Natural killer cell (primary cell): Measurements from ENCODE around the gene FZD4. TPM values are rescaled to one million over a fixed set of nuclear protein-coding genes. Genes with fewer than 3 reads are reported as not detected.

Experiments
- ATAC-seq, 3 donors: fragments of 150-1000 bp in 2 of 3; fragments of 200-7000 bp in 1 of 3; cut with Tn5 transposase; 1 replicate in 1 of 3; 2 replicates in 2 of 3; pipeline ENCODE4 v1.10.0; 2021; ENCODE audit warnings: mild to moderate bottlenecking in 2 of 3, moderate library complexity in 2 of 3
- DNase-seq, 2 donors: peaks; one replicate each; pipeline versions ENCODE4 v3.0.0 to v3.0.0-alpha.2; 2013 to 2021; ENCODE audit warnings: mixed read lengths in 1 of 2
- H3K27ac ChIP-seq: one replicate; pipeline ENCODE4 v1.5.1; 2013; ENCODE audit warnings: mild to moderate bottlenecking, low read length
- H3K27me3 ChIP-seq: one replicate; pipeline ENCODE4 v1.6.1; 2013; ENCODE audit warnings: low read length; ENCODE audit not compliant: control insufficient read depth, insufficient read depth
- H3K36me3 ChIP-seq: one replicate; pipeline ENCODE4 v1.6.1; 2013; ENCODE audit warnings: low read length; ENCODE audit not compliant: control insufficient read depth, insufficient read depth
- H3K4me1 ChIP-seq: one replicate; pipeline ENCODE4 v1.6.1; 2013; ENCODE audit warnings: low read length; ENCODE audit not compliant: control insufficient read depth, insufficient read depth
- H3K4me3 ChIP-seq: one replicate; pipeline ENCODE4 v1.5.1; 2013; ENCODE audit warnings: low read length
- H3K9me3 ChIP-seq: one replicate; pipeline ENCODE4 v1.6.1; 2013; ENCODE audit warnings: low read length; ENCODE audit not compliant: control insufficient read depth, insufficient read depth
- H3K27ac Mint-ChIP-seq, 2 donors: one replicate each; pipeline ENCODE4 v1.8.0; 2022; ENCODE audit warnings: mild to moderate bottlenecking in 2 of 2, mixed read lengths in 2 of 2, moderate library complexity in 1 of 2
- H3K27me3 Mint-ChIP-seq, 2 donors: one replicate each; pipeline ENCODE4 v1.8.0; 2022; ENCODE audit warnings: low read depth in 2 of 2, mixed read lengths in 2 of 2
- H3K36me3 Mint-ChIP-seq: one replicate; pipeline ENCODE4 v1.8.0; 2022; ENCODE audit warnings: mixed read lengths
- H3K4me1 Mint-ChIP-seq, 2 donors: one replicate each; pipeline ENCODE4 v1.8.0; 2022; ENCODE audit warnings: mixed read lengths in 2 of 2
- H3K4me3 Mint-ChIP-seq: one replicate; pipeline ENCODE4 v1.8.0; 2022; ENCODE audit warnings: mild to moderate bottlenecking, moderate library complexity, mixed read lengths
- H3K9me3 Mint-ChIP-seq, 2 donors: one replicate each; pipeline ENCODE4 v1.8.0; 2022; ENCODE audit warnings: mixed read lengths in 2 of 2
- CTCF ChIP-seq: fragments of 200-600 bp; IDR thresholded peaks from one replicate; pipeline ENCODE4 v1.8.0; 2022; ENCODE audit warnings: antibody characterized with exemption
- WGBS: methylation state at CpG from one replicate; pipeline ENCODE4 v1.1.7; 2013; ENCODE audit warnings: missing lambda C conversion rate; ENCODE audit not compliant: insufficient coverage; 5-methylcytosine and 5-hydroxymethylcytosine counted together
- intact Hi-C: fragments of 100-400 bp; cut with micrococcal nuclease; formaldehyde crosslinking; loops from one replicate; pipeline ENCODE4 v1.14.2; 2022
- total RNA-seq, 4 donors: library from RNA; stranded (reverse); fragments of 120-200 nt in 1 of 4; gene quantifications; one replicate each; pipeline versions ENCODE4 v1.2.3 to v1.2.4, GENCODE V29; 2013 to 2022

The FZD4 gene
- total RNA-seq, 3 donors from 2014 or later (not counting 1 experiment from before 2014, with no cell fraction given) = 0.02 to 0.11 (median 0.05) TPM

GRCh38 chr11:86922225-86922624 lies 33.0 kb downstream of the FZD4 start:
- no peaks in the 10 kb centered on the region for H3K36me3 ChIP-seq
- no peaks in the 10 kb centered on the region for H3K27me3 ChIP-seq
- no peak for TF ChIP-seq CTCF
- WGBS = 100% methylated on average over 1 of the region's 1 CpG
- Mint-ChIP-seq H3K36me3 (no peaks in the 10 kb centered on the region), H3K27me3 (no peaks in the 10 kb centered on the region), H3K4me3 (no peak overlapping the region), H3K27ac (no peak overlapping the region), H3K9me3 (no peaks in the 10 kb centered on the region), H3K4me1 (peaks cover 5 to 8% of the 10 kb centered on the region in 2 donors)
- intact Hi-C loops = no loop called here
- ATAC-seq = no peak
- DNase-seq = no peak
- H3K4me1 ChIP-seq = no peaks in the 10 kb centered on the region
- no peaks in the 10 kb centered on the region for H3K9me3 ChIP-seq
- no peak overlapping the region for H3K4me3 ChIP-seq
- H3K27ac ChIP-seq = no peak overlapping the region

DNA sequence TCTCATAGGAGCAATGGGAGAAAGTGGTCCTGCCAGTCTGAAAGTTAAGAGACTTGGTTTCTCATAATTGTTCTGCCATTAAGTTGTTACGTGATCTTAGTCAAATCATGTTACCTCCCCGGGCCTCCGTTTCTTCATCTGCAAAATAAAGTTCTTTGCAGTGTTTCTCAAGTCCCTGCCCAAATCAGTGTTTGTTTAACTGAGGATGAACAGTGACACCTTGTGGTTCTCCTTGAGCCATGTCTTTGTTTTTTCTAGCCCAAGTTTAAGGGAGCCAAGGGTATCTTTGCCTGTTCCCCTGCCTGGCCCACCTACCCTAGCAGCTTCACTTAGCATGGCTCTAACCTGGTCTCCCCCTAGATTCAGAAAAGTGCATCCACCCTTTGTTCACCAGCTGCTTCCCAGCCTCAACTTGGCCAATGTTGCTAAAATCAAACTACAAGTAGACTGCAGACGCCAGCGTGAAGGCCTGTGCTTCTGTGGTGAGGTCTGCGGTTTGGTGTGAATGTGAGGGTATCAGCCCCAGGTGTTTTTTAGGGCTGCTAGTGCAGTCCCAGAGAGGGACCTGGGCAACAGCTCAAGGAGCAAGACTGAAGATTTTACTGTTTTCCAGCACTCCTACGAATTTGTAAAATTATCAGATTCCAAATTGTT lies 35.5 kb downstream of the FZD4 start:
- H3K36me3 ChIP-seq = no peaks in the 10 kb centered on the region
- no peaks in the 10 kb centered on the region for H3K27me3 ChIP-seq
- H3K9me3 Mint-ChIP-seq = no peaks in the 10 kb centered on the region
- H3K36me3 Mint-ChIP-seq = no peaks in the 10 kb centered on the region
- peak; percentile 38 for TF ChIP-seq CTCF
- no peaks in the 10 kb centered on the region for H3K27me3 Mint-ChIP-seq
- peak in 2 of 3 donors; percentile 44 to 55 for ATAC-seq
- 74% methylated on average over 7 of the region's 7 CpGs for WGBS
- no peaks in the 10 kb centered on the region for H3K9me3 ChIP-seq
- DNase-seq = peak in 1 of 2 donors; percentile 41
- intact Hi-C loops = loop anchor here (1.0 to 2.0 kb wide), 2 partner anchors 49 to 463 kb away; no protein-coding TSS in a partner anchor
- H3K4me1 Mint-ChIP-seq = peaks cover 20 to 24% of the 10 kb centered on the region in 2 donors
- H3K4me3 Mint-ChIP-seq = no peak overlapping the region
- H3K4me1 ChIP-seq = peaks cover 8% of the 10 kb centered on the region
- H3K27ac Mint-ChIP-seq = no peak overlapping the region
- H3K27ac ChIP-seq = no peak overlapping the region
- H3K4me3 ChIP-seq = no peak overlapping the region

GRCh38 chr11:86918973-86919372 lies 36.2 kb downstream of the FZD4 start:
- no peaks in the 10 kb centered on the region for H3K36me3 ChIP-seq
- Mint-ChIP-seq H3K4me3 (no peak overlapping the region), H3K27ac (no peak overlapping the region), H3K27me3 (no peaks in the 10 kb centered on the region), H3K9me3 (no peaks in the 10 kb centered on the region), H3K4me1 (peaks cover 20 to 25% of the 10 kb centered on the region in 2 donors), H3K36me3 (no peaks in the 10 kb centered on the region)
- H3K27me3 ChIP-seq = no peaks in the 10 kb centered on the region
- intact Hi-C loops = loop anchor here (1.0 to 2.0 kb wide), 2 partner anchors 49 to 462 kb away; no protein-coding TSS in a partner anchor
- no peaks in the 10 kb centered on the region for H3K9me3 ChIP-seq
- peaks cover 8% of the 10 kb centered on the region for H3K4me1 ChIP-seq
- ATAC-seq (no peak), DNase-seq (no peak)
- no peak overlapping the region for H3K27ac ChIP-seq
- no peak overlapping the region for H3K4me3 ChIP-seq
- 85% methylated on average over 6 of the region's 7 CpGs for WGBS
- no peak for TF ChIP-seq CTCF
